ENCODE data around the gene LTF.

DNA sequence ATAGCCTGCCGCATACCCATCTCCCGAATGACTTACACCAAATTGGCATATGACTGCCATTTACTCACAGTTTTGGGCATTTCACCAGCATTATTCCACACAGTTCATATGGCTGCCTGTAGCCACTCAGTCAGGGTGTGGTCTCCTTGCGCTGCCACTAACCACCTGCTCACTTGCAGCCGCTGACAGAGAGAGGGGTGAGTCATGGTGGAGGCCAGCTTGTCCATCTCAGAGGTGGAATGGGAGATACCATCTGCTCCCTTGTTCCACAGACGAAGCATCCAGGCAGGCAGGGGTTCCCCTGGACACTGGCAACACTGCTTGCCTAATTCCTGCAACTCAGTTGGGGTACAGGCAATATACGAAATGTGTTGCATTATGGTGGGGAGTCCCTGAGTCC, 42.1 kb downstream of the LTF start:
- TF ChIP-seq, protein P1, sequence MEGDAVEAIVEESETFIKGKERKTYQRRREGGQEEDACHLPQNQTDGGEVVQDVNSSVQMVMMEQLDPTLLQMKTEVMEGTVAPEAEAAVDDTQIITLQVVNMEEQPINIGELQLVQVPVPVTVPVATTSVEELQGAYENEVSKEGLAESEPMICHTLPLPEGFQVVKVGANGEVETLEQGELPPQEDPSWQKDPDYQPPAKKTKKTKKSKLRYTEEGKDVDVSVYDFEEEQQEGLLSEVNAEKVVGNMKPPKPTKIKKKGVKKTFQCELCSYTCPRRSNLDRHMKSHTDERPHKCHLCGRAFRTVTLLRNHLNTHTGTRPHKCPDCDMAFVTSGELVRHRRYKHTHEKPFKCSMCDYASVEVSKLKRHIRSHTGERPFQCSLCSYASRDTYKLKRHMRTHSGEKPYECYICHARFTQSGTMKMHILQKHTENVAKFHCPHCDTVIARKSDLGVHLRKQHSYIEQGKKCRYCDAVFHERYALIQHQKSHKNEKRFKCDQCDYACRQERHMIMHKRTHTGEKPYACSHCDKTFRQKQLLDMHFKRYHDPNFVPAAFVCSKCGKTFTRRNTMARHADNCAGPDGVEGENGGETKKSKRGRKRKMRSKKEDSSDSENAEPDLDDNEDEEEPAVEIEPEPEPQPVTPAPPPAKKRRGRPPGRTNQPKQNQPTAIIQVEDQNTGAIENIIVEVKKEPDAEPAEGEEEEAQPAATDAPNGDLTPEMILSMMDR (conservative IDR thresholded peaks at IDR 0.05; ENCODE audit: low read length): no peak
- no peak for TF ChIP-seq EZH2phosphoT487 (IDR thresholded peaks at IDR 0.05; ENCODE audit: borderline replicate concordance, low read depth, low read length)
